AG08396 (cell line): ENCODE measurements around the gene CHIA.

Source experiments
- DNase-seq: peaks from one replicate; pipeline ENCODE4 v3.0.0; 2012; ENCODE audit warnings: low spot score, mixed read lengths

The CHIA gene

DNA sequence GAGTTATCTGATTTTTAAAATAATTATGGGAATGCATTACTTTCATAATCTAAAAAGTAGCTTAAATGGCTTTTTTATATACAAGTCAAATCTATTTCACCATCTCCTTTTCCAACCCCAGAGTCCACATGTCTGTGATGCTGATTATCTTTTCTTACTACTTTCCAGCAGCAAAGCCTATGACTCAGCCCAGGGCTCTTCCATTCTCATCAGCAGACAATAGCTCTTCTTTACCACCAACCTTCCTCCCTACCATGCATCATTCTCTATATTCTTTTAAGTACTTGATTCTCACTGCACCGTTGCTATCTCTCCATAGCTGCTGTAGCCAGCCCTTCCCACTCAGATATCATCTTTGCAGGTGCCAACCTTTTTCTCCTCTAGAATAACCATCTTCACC lies 75.6 kb downstream of the CHIA start:
- DNase-seq = no peak

- DNase-seq = no peak
These were observed 78.5 kb downstream of the CHIA start for GRCh38 chr1:111369177-111369576.

GRCh38 chr1:111369645-111370044 lies 79.0 kb downstream of the CHIA start:
- DNase-seq = no peak
